Peyer's patch (tissue), 4 donors: ENCODE results near the gene COL16A1.

Experiments used
- POLR2A ChIP-seq, 2 donors: fragments of 450-650 bp; IDR thresholded peaks; one replicate each; pipeline ENCODE4 v1.5.1; 2017; ENCODE audit warnings: antibody characterized with exemption in 2 of 2, mild to moderate bottlenecking in 2 of 2, moderate library complexity in 2 of 2
- TF ChIP-seq, protein P1 (sequence below), 6 experiments: fragments of 450-650 bp in 4 of 6; fragments of 200-600 bp in 2 of 6; sonication (generic) in 1 of 6; IDR thresholded peaks; one replicate each; pipeline ENCODE4 v1.5.1; 2017 to 2019; ENCODE audit warnings: antibody characterized with exemption in 6 of 6, mild to moderate bottlenecking in 3 of 6, moderate library complexity in 1 of 6

DNA sequence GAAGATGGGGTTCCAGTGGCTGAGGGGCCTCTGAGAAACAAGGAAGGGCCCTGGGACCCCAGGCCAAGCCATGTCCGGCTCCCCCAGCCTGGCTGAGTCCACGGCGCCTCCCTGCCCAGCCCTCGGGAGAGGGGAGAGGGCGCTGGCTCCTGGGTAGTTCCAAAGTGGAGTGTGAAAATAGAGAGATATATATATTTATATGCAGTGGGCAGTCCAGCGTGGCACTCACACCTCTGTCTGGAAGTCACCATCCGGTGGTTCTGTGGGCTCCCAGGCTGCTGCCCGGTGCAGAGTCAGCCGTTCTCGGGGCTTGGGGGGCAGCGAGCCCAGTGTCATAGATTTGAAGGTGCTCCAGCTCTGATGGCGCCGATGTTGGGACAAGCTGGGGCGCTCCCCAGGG is 23.4 kb upstream of the COL16A1 start:
- TF ChIP-seq POLR2A (IDR thresholded peaks at IDR 0.05) = no peak
- TF ChIP-seq, protein P1, sequence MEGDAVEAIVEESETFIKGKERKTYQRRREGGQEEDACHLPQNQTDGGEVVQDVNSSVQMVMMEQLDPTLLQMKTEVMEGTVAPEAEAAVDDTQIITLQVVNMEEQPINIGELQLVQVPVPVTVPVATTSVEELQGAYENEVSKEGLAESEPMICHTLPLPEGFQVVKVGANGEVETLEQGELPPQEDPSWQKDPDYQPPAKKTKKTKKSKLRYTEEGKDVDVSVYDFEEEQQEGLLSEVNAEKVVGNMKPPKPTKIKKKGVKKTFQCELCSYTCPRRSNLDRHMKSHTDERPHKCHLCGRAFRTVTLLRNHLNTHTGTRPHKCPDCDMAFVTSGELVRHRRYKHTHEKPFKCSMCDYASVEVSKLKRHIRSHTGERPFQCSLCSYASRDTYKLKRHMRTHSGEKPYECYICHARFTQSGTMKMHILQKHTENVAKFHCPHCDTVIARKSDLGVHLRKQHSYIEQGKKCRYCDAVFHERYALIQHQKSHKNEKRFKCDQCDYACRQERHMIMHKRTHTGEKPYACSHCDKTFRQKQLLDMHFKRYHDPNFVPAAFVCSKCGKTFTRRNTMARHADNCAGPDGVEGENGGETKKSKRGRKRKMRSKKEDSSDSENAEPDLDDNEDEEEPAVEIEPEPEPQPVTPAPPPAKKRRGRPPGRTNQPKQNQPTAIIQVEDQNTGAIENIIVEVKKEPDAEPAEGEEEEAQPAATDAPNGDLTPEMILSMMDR (IDR thresholded peaks at IDR 0.05) = no peak
